DMS114 treated with DMSO at 0.1 percent for 48 hours (cell line): ENCODE results near the gene LTBP1.
"Not testable (repeated sequence)": the region's sequence is repeated elsewhere in the genome, so short reads cannot be mapped to it uniquely, and the experiment has no call there.

Source experiments
- DNase-seq: peaks from one replicate; lab custom pipeline; 2025; ENCODE audit not compliant: unreplicated experiment; lab: John Stamatoyannopoulos, UW

LTBP1 gene

DNA sequence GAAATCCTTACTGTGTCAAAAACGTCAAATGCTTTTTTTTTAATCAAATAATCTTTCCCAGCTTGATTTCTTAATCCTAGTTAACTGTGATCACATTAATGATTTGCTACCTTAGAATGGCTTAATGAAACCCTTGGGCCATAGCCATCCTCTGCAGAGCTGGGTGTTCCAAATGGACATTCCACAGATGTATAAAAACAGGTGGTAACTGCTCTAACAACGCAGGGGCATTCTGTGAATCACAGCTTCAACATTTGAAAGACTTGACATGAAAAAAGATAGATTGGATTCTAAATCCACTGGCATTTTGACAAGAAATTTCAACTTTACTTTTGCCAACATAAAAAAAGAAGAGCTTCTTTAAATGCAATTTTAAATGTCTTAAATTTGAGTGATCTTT lies 459.9 kb downstream of the LTBP1 start:
- no peak for DNase-seq

- no peak for DNase-seq
Measured at GRCh38 chr2:33408109-33408508, 461.4 kb downstream of the LTBP1 start.

DNA sequence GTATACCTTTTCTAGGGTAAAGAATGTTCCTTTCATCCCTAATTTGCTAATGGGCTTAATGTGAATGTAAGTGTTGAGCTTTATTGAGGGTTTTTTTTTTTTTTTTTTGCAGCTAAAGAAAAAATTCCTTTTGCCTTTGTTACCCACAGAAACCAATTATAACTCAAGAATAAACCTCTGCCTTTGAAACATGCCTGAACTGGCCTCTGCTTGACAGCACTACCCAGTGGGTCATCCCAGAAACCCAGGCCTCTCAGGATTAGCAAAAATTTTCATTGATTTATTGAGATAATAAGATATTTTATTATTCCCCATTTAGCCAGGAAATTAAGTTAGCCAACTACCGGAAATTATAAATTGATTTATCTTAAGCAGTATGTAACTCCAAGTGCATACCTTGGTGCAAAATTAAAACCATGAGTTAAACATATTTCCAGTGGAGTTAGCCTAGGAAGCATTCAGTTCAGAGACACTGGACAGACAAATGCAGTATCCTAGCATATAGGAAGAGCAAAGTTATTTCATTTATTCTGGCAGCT lies 462.7 kb downstream of the LTBP1 start:
- DNase-seq = no peak

GRCh38 chr2:33411765-33412164 lies 465.0 kb downstream of the LTBP1 start:
- no peak for DNase-seq

DNA sequence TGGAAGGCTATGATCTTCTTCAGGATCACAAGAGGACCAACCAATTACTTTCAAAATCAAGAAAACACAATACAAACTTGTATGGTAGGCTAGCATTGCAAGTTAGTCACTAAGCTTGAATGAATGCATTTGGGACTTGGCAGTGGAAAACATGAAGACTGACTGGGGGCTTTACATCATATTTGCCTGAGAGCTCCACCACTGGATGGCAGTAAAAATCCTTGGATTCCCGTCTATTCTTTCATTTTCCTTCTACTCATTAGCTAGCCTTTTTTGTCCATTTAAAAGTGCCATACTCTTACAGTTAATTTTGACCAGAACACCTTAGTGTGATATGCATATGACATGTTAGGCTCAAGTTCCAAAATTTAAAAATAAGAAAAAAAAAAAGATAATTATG lies 466.2 kb downstream of the LTBP1 start:
- peak; percentile 33 for DNase-seq

DNA sequence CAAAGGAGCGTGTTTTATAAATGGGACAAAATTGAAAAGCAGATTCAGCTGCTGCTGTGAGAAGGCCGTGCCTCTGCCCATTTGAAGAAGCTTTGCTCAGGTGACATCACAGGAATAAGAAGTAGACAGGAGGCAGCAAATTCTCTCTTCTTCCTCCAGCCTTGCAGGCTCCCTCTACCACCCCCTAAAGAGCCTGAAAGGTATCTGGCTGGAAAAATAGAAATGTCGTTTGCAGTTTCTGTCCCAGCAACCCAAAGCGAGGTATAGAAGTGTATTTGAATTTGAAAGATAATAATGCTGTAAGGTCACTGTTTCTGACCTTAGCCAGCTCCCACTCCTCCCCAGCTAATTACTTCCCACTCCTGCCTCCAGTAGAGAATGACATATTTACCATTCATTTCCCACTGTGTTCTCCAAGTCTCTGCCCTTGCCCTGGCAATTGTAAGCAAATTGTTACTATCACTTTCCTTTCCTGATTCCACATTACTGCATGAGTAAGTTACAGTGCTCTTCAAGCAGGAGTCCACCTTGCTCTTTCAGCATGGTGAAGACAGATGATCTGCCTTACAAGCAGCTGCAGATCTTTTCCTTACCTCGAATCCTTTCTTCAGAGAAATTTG lies 472.9 kb downstream of the LTBP1 start:
- DNase-seq = no peak

GRCh38 chr2:33420726-33421125 lies 474.0 kb downstream of the LTBP1 start:
- DNase-seq = no peak

- DNase-seq = no peak
Measured at GRCh38 chr2:33421820-33422219, 475.1 kb downstream of the LTBP1 start.

- DNase-seq = no peak
Measured at GRCh38 chr2:33425161-33425560, 478.4 kb downstream of the LTBP1 start.

GRCh38 chr2:33425586-33426031 lies 478.9 kb downstream of the LTBP1 start:
- no peak for DNase-seq

DNA sequence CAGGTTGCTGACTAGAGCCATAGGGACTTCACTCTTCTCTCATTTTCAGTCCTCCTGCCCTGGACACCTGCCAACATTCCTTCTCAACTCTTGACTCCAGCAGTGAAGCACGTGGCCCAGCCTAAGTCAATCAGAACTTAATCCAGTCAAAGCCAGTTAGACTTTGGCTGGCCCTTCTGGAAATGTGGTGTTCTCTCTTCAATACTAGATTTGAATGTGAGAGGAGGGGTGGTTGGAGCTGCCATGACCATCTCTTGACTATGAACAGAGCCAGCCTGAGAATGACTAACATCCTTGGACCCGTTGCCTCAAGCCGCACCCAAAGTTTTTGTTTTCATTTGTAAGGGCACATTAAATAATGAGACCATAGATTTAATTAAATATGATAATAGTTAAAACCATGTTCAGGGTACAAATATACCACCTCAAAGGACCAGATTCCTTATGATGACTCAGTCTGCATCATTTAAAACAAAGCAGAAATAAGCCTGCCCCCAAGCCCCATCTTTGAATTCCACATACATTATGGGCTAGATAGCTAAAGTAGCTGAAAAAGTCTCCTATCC lies 480.0 kb downstream of the LTBP1 start:
- DNase-seq = no peak

- DNase-seq = no peak
Measured at GRCh38 chr2:33430077-33430476, 483.3 kb downstream of the LTBP1 start.

DNA sequence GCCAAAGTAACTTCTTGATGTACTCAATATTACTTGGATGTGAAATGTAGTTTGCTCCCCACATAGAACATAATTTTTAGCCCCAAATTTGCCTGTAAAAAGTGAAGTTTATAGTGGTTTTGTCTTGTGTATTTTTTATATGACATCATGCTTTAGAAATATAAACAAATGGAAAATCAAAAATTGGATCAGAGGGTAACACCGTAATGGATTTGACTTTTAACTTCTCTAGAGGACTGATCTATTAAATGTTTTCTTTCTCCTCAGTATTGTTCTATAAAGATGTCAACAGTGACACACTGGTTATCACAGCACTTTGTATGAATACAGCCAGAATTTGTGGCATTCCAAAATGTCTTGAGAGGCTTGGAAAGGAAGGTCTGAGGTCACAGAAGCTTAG lies 484.1 kb downstream of the LTBP1 start:
- DNase-seq = no peak

GRCh38 chr2:33432871-33433270 lies 486.1 kb downstream of the LTBP1 start:
- no peak for DNase-seq

DNA sequence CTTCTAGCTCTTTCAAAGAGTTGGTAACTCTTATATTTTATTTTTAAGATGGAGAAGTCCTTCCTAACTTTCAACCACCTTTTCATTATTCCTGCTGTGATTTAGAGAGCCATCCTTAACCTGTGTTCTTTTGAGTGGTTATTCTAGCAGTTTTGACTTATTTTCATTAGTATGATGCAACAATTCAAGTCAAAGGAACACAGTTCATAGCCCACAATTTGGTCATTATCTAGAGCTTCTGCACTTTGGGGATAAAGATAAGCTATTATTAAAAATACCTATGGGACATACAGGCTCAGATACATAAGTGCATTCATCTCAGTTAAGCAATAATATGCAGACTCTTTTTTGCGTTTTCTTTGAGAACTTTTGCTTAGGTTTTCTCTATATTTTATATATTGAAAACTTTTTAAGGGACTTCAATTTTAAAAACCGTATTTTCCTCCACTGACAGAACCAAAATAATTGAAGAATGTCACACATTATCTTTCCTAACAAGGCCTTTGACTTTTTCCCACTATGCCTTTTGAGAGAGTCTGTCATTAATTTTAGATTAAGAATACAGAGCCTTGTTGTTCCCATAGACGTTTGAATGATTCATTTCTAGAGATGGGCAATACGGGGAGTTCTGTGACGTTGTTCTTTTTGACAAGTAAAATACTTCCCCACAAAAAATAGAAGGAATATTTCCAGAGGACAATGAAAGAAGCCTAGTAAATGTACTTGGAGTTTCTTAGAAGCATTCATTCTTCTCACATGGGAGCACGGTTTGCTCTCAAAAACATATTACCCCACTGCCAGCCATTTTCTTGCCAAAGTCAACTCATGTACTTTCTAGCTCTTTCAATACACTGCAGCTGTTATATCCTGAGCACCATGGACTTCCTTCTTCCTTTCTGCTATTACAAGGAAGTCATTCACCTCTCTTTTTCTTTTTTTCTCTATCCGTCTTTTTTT lies 486.8 kb downstream of the LTBP1 start:
- no peak for DNase-seq

DNA sequence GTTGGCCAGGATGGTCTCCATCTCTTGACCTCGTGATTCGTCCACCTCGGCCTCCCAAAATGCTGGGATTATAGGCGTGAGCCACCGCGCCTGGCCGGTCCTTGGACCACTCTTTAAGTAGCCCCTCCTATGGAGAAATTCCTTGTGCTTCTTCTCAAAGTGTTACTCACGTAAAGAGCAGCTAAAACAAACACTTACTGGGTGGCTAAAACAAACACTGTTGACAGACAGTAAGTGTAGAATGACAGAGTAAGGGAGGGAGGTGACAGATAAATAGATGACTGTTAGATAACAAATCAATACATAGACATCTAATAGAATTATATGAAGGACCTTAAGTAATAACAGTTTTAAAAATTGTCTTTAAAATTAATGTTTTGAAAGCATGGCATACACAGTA lies 488.8 kb downstream of the LTBP1 start:
- no peak for DNase-seq

- no peak for DNase-seq
Measured at GRCh38 chr2:33436083-33436482, 489.3 kb downstream of the LTBP1 start.

DNA sequence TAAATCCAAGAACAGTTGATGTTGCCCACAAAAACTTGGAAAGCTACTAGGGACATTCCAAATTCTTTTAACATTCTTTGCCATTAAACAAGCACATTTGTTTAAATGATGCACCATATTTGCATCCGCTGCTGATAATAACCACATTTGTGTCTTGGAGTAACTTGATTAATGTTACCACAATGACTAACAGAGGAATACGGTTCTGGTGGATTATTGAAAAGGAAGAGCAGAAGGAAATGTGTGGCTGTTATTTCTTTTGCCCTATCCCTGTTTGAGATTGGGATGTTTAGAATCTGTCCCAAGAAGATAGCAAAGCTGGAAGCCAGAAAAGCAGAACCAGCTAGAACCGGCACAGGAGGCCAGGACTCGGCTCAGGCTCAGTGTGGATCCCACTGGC lies 490.5 kb downstream of the LTBP1 start:
- no peak for DNase-seq

GRCh38 chr2:33437815-33438214 lies 491.1 kb downstream of the LTBP1 start:
- DNase-seq = no peak

DNA sequence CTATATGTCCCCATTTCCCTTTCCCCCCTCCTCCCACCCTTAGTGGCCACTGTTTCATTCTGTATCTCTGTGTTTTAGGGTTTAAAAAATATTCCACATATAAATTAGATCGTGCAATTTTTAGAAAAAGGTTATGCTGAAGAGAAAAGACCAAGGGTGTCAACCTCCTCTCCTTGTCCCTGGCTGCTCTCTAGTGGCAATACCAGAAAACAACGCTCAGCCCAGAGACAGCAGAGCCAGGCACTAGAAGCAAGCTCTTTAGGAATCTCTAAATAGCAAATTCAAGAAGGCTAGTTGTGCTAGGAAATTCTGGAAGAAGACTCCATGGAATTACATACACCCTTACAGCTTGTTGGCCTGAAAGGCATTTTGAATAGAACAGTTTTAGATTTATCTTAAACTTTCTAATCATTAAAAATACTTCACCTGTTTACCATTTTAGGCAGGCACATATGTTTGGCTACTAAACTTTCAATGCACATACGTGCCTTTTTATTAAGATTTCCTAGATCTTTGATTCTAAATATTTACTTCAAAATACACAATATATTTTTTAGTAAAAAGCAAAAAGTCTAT lies 494.6 kb downstream of the LTBP1 start:
- DNase-seq = peak; percentile 29

GRCh38 chr2:33442052-33442451 lies 495.3 kb downstream of the LTBP1 start:
- not testable (repeated sequence) for DNase-seq
